Muscle of leg (tissue), 16 donors: Measurements from ENCODE around the gene HBM. TPM values are rescaled to one million over a fixed set of nuclear protein-coding genes. Genes with fewer than 3 reads are reported as not detected.

ENCODE experiments used
- DNase-seq: peaks from one replicate; pipeline ENCODE4 v3.0.0; 2013
- H3K27ac ChIP-seq: one replicate; pipeline ENCODE4 v1.5.1; 2013; ENCODE audit warnings: mild to moderate bottlenecking, low read length, control low read depth
- H3K27me3 ChIP-seq: one replicate; pipeline ENCODE4 v1.6.1; 2013; ENCODE audit warnings: low read length; ENCODE audit not compliant: control insufficient read depth, insufficient read depth
- H3K36me3 ChIP-seq: one replicate; pipeline ENCODE4 v1.6.1; 2013; ENCODE audit warnings: low read length; ENCODE audit not compliant: control insufficient read depth, insufficient read depth
- H3K4me1 ChIP-seq: one replicate; pipeline ENCODE4 v1.6.1; 2013; ENCODE audit warnings: low read length; ENCODE audit not compliant: control insufficient read depth, insufficient read depth
- H3K4me3 ChIP-seq: one replicate; pipeline ENCODE4 v1.5.1; 2013; ENCODE audit warnings: low read length, control low read depth
- H3K9me3 ChIP-seq: replicated peaks from 2 replicates; pipeline ENCODE4 v1.6.1; 2013; ENCODE audit warnings: low read depth, low read length; ENCODE audit not compliant: control insufficient read depth
- WGBS: methylation state at CpG from one replicate; pipeline ENCODE4 v1.1.5; 2013; ENCODE audit warnings: missing lambda C conversion rate; ENCODE audit not compliant: insufficient coverage; 5-methylcytosine and 5-hydroxymethylcytosine counted together
- long read RNA-seq, 11 donors: transcript quantifications; one replicate each; lab custom pipeline, GENCODE V29; 2026
- polyA plus RNA-seq, 8 donors: library from polyadenylated mRNA; unstranded; fragments of 120-200 nt; gene quantifications; one replicate each; pipeline versions ENCODE4 v1.2.1 to v1.2.3, GENCODE V29; 2013; ENCODE audit warnings: inconsistent platforms in 1 of 8, low replicate concordance in 1 of 8; ENCODE audit not compliant: insufficient read length in 8 of 8, insufficient read depth in 1 of 8
- total RNA-seq: library from RNA; stranded (reverse); fragments of 120-200 nt; gene quantifications from one replicate; pipeline ENCODE4 v1.2.4, GENCODE V29; 2013

The HBM gene, protein sequence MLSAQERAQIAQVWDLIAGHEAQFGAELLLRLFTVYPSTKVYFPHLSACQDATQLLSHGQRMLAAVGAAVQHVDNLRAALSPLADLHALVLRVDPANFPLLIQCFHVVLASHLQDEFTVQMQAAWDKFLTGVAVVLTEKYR
- 15.2 TPM for total RNA-seq
- polyA plus RNA-seq = 10 to 100 TPM in 6 of 8 donors, 1 to 10 TPM in 2; 4.3 to 28.0 (median 15.1) TPM
- long read RNA-seq, donor 1, partial matches to known transcripts = 0 of 1 reads
- long read RNA-seq, donor 1, other reads (novel, unspliced or antisense) = 0 of 1 reads
- long read RNA-seq, donor 2, partial matches to known transcripts = 0 of 2 reads
- long read RNA-seq, donor 2, other reads (novel, unspliced or antisense) = 0 of 2 reads
- long read RNA-seq, donor 3, transcript HBM-201 (3 exons, 506 nt) = major isoform, 7 of 7 reads
- long read RNA-seq, donor 3, partial matches to known transcripts = 0 of 7 reads
- long read RNA-seq, donor 3, other reads (novel, unspliced or antisense) = 0 of 7 reads
- long read RNA-seq, donor 4, transcript HBM-201 (3 exons, 506 nt) = major isoform, 5 of 5 reads
- long read RNA-seq, donor 4, partial matches to known transcripts = 0 of 5 reads
- long read RNA-seq, donor 4, other reads (novel, unspliced or antisense) = 0 of 5 reads
- long read RNA-seq, donor 5, transcript HBM-201 (3 exons, 506 nt) = major isoform, 14 of 25 reads
- long read RNA-seq, donor 5, partial matches to known transcripts = 6 of 25 reads
- long read RNA-seq, donor 5, other reads (novel, unspliced or antisense) = 5 of 25 reads
- long read RNA-seq, donor 6, transcript HBM-201 (3 exons, 506 nt) = major isoform, 58 of 74 reads
- long read RNA-seq, donor 6, partial matches to known transcripts = 9 of 74 reads
- long read RNA-seq, donor 6, other reads (novel, unspliced or antisense) = 7 of 74 reads
- long read RNA-seq, donor 7, transcript HBM-201 (3 exons, 506 nt) = major isoform, 22 of 28 reads
- long read RNA-seq, donor 7, partial matches to known transcripts = 0 of 28 reads
- long read RNA-seq, donor 7, other reads (novel, unspliced or antisense) = 6 of 28 reads
- long read RNA-seq, donor 8, transcript HBM-201 (3 exons, 506 nt) = major isoform, 13 of 13 reads
- long read RNA-seq, donor 8, partial matches to known transcripts = 0 of 13 reads
- long read RNA-seq, donor 8, other reads (novel, unspliced or antisense) = 0 of 13 reads
- long read RNA-seq, donor 9, transcript HBM-201 (3 exons, 506 nt) = major isoform, 18 of 23 reads
- long read RNA-seq, donor 9, partial matches to known transcripts = 5 of 23 reads
- long read RNA-seq, donor 9, other reads (novel, unspliced or antisense) = 0 of 23 reads
- long read RNA-seq, donor 10, transcript HBM-201 (3 exons, 506 nt) = major isoform, 18 of 18 reads
- long read RNA-seq, donor 10, partial matches to known transcripts = 0 of 18 reads
- long read RNA-seq, donor 10, other reads (novel, unspliced or antisense) = 0 of 18 reads
- long read RNA-seq, donor 11, partial matches to known transcripts = 0 of 3 reads
- long read RNA-seq, donor 11, other reads (novel, unspliced or antisense) = 0 of 3 reads

DNA sequence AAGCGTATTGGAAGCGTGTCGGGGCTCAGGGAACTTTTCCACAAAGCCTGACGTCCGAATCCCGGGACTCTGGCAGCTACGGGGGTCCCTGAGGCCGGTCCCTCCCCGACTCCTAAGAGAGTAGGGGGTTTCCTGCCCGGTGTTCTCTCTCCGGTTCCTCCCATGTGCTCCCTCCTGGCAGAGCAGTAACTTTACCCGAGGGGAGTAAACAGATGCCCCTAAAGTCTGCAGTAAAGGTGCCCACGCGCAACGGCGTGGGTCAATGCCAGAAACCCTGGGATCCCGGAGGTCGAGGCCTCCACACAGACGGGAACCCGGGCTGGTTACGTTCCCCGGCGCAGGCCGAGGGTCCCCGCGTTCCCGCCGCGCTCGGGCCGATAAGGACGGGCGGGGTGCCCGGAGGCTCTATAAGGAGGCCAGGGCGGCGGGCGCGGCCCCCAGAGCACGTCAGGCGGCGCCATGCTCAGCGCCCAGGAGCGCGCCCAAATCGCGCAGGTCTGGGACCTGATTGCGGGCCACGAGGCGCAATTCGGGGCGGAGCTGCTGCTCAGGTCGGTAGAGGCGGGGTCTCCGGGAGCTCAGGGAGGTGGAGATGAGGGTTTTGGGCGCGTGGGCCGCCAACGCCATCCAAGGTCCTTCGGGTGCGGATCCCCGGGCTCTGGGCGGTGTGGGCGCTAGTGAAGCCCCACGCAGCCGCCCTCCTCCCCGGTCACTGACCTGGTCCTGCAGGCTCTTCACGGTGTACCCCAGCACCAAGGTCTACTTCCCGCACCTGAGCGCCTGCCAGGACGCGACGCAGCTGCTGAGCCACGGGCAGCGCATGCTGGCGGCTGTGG is at the start of gene HBM:
HBM (plus strand) TSS at position 440 of the 836 bp plus-strand sequence; CDS start at position 460, 20 bp downstream.
- Histone ChIP-seq H3K4me1 (peaks cover 17% of the 10 kb centered on the region), H3K9me3 (no peaks in the 10 kb centered on the region), H3K4me3 (peak within 1 kb of the TSS; percentile 13), H3K36me3 (no peaks in the 10 kb centered on the region), H3K27ac (no peak within 1 kb of the TSS), H3K27me3 (peaks cover 73% of the 10 kb centered on the region)
- 2% methylated on average over 73 of the region's 75 CpGs for WGBS
- DNase-seq = no peak

DNA sequence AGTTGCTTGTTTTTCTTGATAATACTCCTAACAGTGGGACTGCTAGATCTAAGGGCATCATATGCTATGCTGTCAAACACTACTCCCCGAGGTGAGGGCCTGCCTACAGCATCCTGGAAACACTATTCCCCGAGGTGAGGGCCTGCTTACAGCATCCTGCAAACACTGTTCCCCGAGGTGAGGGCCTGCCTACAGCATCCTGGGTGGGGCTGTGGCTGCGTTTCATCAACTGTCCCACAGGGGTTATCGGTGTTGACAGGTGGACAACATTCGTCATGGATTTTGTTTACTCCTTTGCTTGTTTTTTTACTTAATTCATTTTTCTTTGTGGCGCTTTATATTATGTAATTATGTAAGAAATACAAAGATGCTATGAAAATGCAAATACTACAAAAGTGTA is 49.8 kb upstream of the HBM start:
- H3K27ac ChIP-seq = no peak overlapping the region
- H3K4me1 ChIP-seq = no peaks in the 10 kb centered on the region
- H3K27me3 ChIP-seq = no peaks in the 10 kb centered on the region
- no peaks in the 10 kb centered on the region for H3K9me3 ChIP-seq
- peaks cover 51% of the 10 kb centered on the region for H3K36me3 ChIP-seq
- 57% methylated on average over 4 of the region's 7 CpGs for WGBS
- H3K4me3 ChIP-seq = no peak overlapping the region
- DNase-seq = no peak

DNA sequence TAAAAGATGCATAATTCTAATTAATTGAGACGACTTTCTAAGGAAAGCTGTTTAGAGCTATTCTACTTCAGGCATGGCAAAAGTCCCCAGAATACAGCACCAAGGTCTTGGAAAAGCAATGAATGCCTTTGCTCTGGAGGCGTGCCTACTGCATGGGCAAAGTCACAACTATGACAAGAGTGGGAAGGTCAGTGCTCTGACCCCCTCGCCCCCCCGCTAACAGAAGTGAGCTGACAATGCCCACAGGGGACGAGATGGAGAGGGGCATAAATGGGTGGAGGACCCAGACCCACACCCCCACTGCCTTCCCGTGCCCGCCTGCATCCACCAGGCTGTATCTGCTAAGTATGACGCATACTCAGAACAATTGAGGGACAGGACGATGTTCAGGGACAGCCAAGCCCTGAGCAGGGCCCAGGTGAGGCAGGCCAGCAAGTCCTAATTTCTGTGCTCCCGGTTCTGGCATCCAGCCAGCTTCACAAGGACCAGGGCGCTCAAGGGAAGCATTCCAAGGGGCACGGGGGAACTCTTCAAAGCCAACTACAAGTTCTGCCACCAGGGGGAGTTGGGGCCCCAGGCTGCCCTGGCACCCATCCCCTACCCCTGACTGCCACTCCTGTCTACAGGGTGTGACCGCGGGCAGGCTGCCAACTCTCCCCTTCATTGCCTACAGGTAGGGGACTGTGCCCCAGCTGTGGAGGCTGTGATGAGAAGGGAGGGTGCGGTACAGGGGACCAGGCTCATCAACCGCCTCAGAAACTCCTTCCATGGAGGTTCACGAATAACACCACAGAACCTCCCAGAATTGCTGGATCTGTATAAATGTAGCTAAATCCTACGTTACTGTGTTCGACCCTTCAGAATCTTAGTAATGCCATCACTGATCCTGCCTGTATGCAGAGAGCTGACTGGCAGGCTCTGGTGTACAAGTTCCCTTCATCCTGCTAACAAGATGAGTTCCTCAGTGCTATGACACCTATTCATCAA is 48.1 kb upstream of the HBM start:
- 53% methylated on average over 11 of the region's 19 CpGs for WGBS
- Histone ChIP-seq H3K36me3 (peaks cover 42% of the 10 kb centered on the region), H3K4me1 (no peaks in the 10 kb centered on the region), H3K9me3 (no peaks in the 10 kb centered on the region), H3K4me3 (no peak overlapping the region), H3K27ac (no peak overlapping the region), H3K27me3 (no peaks in the 10 kb centered on the region)
- DNase-seq = no peak

DNA sequence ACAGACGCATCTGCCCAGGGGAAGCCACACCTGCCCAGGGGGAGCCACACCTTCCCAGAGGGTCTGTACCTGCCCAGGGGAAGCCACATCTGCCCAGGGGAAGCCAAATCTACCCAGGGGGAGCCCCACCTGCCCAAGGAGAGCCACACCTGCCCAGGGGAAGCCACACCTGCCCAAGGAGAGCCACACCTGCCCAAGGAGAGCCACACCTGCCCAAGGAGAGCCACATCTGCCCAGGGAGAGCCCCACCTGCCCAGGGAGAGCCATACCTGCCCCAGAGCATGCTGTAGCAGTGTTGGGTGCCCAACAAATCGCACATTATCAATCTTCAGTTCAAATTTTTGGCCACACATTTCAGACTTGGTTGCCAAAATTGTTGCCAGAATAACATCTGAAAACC is 46.9 kb upstream of the HBM start:
- Histone ChIP-seq H3K27ac (no peak overlapping the region), H3K4me3 (no peak overlapping the region), H3K36me3 (peaks cover 42% of the 10 kb centered on the region), H3K27me3 (no peaks in the 10 kb centered on the region), H3K4me1 (no peaks in the 10 kb centered on the region), H3K9me3 (no peaks in the 10 kb centered on the region)
- no peak for DNase-seq
- 86% methylated on average over 1 of the region's 2 CpGs for WGBS

DNA sequence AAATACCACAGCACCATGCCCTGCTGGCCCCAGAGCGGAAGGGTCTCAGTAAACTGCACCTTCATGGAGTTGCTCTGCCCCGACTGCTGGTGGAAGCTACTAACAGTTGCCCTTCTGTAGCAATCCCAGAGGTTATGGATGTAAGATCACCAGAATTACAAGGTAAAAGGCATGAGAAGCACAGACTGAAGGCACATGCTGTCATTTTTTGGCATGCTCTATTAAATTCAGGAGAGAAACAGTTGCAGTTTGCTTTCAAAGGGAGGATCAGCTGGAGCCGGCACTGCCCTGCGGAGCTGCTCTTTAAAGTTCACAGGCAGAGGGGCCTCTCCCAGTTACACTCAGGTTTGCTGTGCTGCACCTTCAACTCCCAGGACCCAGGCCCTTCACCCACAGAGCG is 46.5 kb upstream of the HBM start:
- WGBS = 81% methylated on average over 3 of the region's 5 CpGs
- H3K4me1 ChIP-seq = no peaks in the 10 kb centered on the region

DNA sequence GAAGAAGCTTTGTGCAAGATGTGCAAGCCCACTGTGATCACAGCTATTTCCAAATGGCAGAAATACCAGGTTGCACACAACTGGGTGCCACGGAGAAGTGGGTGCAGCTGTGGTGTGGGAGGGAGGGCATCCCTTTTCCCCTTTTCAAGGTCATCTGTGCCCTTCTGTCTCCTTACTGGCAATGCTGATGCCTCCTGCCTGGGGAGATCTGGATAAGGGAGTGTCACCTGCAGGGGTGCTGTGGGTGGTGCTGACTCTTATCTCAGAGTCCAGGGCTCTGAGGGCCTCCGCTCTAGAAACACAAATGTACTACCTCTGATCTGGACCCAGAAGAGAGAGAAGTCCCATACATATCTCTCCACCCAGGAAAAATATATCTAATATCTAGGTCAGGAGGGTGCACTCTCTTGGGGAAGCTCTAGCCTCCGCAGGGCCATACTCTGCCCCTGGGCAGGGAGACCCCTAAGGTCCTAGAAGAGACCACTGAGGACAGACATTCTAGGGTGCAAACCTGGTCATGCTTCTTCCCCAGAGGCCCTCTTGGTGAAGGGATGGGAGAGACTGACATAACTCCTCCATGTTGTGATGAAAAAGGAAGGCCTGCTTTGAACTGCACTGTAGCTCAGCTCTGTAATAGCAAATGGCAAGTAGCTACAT is 45.8 kb upstream of the HBM start:
- Histone ChIP-seq H3K4me3 (no peak overlapping the region), H3K9me3 (no peaks in the 10 kb centered on the region), H3K27me3 (no peaks in the 10 kb centered on the region), H3K4me1 (no peaks in the 10 kb centered on the region), H3K36me3 (peaks cover 42% of the 10 kb centered on the region), H3K27ac (no peak overlapping the region)
- DNase-seq = no peak
- WGBS = 100% methylated on average over 1 of the region's 3 CpGs

More for the DNA sequence above, 46.5 kb upstream of the HBM start:
- H3K4me3 ChIP-seq = no peak overlapping the region
- H3K36me3 ChIP-seq = peaks cover 41% of the 10 kb centered on the region
- H3K27me3 ChIP-seq = no peaks in the 10 kb centered on the region
- no peak overlapping the region for H3K27ac ChIP-seq
- DNase-seq = no peak
- H3K9me3 ChIP-seq = no peaks in the 10 kb centered on the region

DNA sequence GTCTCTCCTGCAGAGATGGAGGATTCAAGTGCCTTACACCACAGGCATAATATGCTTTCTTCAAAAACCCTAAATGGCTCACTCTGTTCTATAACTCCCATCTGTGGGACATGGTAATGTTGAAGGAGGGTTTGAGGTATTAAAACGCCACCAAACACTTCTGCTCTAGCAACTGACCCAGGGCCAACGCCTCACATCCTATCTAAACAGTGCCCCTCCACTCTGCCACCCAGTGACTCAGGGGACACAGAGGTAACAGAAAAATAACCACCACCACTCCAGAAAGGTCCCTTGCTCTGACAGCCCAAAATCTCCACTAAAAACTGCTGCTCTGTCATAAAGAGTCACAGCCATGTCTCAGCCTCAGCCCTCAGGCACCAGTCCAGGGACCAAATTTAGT is 45.0 kb upstream of the HBM start:
- DNase-seq = no peak
- H3K27me3 ChIP-seq = no peaks in the 10 kb centered on the region
- H3K36me3 ChIP-seq = peaks cover 45% of the 10 kb centered on the region
- no peaks in the 10 kb centered on the region for H3K9me3 ChIP-seq
- no peaks in the 10 kb centered on the region for H3K4me1 ChIP-seq
- no peak overlapping the region for H3K4me3 ChIP-seq
- H3K27ac ChIP-seq = no peak overlapping the region
- WGBS = no CpG with 5 or more reads among the region's 2 CpGs

DNA sequence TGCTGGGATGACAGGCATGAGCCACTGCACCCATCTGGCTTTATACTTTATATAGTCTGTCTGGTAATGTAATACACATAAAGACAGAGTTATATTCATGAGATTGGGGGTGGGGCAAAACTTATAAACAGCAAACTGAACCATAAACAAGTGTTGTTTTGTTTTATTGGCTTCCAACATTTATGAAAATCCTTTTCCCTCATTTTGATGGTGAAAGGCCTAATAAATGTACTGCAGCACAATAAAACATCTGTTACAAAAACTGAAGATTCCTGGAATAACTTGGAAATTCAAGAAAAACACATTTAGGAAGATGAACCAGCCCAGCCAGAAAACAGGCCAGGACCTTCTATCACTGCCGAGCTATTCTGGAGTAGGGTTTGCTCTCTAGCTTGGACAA is 43.4 kb upstream of the HBM start:
- Histone ChIP-seq H3K9me3 (no peaks in the 10 kb centered on the region), H3K36me3 (peaks cover 38% of the 10 kb centered on the region), H3K4me3 (no peak overlapping the region), H3K27me3 (no peaks in the 10 kb centered on the region), H3K4me1 (no peaks in the 10 kb centered on the region), H3K27ac (no peak overlapping the region)
- DNase-seq = peak; percentile 60
- no CpG with 5 or more reads among the region's 1 CpG for WGBS
